HepG2 (cell line): ENCODE measurements around the gene EPHA5. TPM values are rescaled to one million over a fixed set of nuclear protein-coding genes. Genes with fewer than 3 reads are reported as not detected.

Experiments used
- ATAC-seq: fragments of 200-7000 bp; cut with Tn5 transposase; 3 replicates; pipeline ENCODE4 v1.9.1; 2020; ENCODE audit warnings: mild to moderate bottlenecking, moderate library complexity
- BruUV-seq: library from RNA; stranded (reverse); fragments of 400-500 nt; replicated peaks from 2 replicates; lab custom pipeline; 2021; lab: Mats Ljungman, UMichigan
- CTCF ChIA-PET: fragments of 300-600 bp; formaldehyde crosslinking; extraction: SDS; loops from one replicate; lab custom pipeline; 2021; ENCODE audit warnings: low total read pairs, inconsistent platforms, low intra/inter-chr PET ratio; lab: Yijun Ruan, JAX
- POLR2A ChIA-PET: fragments of 350-600 bp; sonication (Branson Sonifier 250); formaldehyde crosslinking; loops from one replicate; lab custom pipeline; 2020; ENCODE audit warnings: antibody characterized with exemption, inconsistent platforms; lab: Yijun Ruan, JAX
- DNase-seq: peaks from one replicate; pipeline ENCODE4 v3.0.0-alpha.2; 2015; ENCODE audit warnings: low spot score
- FAIRE-seq: peaks from 3 replicates; lab custom pipeline; 2011; peaks lifted over from hg19 to GRCh38; lab: Jason Lieb, UNC
- H2AFZ ChIP-seq: one replicate; pipeline ENCODE4 v1.6.1; 2011; ENCODE audit warnings: low read length, inconsistent platforms
- H3K27ac ChIP-seq: fragments of 300-600 bp; 3 replicates; pipeline ENCODE4 v1.8.0; 2011; ENCODE audit warnings: mixed run types, mild to moderate bottlenecking, mixed read lengths, low read length, inconsistent platforms; ENCODE audit not compliant: insufficient read depth; ENCODE audit errors: extremely low read length
- H3K27me3 ChIP-seq, 2 experiments: fragments of 200-600 bp in 1 of 2; 2 replicates in 1 of 2; 3 replicates in 1 of 2; pipeline versions ENCODE4 v1.6.0 to v1.8.0; 2011; ENCODE audit warnings: low read length in 2 of 2, mild to moderate bottlenecking in 2 of 2, moderate library complexity in 2 of 2, inconsistent platforms in 1 of 2; ENCODE audit not compliant: insufficient read depth in 2 of 2, control insufficient read depth in 1 of 2
- H3K36me3 ChIP-seq, 2 experiments: fragments of 200-600 bp in 1 of 2; replicated peaks in 1 of 2; 2 replicates in 1 of 2; 3 replicates in 1 of 2; pipeline versions ENCODE4 v1.5.1 to v1.8.0; 2011; ENCODE audit warnings: low read length in 2 of 2, inconsistent platforms in 1 of 2; ENCODE audit not compliant: insufficient read depth in 2 of 2, control insufficient read depth in 1 of 2
- H3K4me1 ChIP-seq: 2 replicates; pipeline ENCODE4 v1.5.1; 2012; ENCODE audit warnings: low read length, inconsistent platforms; ENCODE audit not compliant: insufficient read depth
- H3K4me2 ChIP-seq: 2 replicates; pipeline ENCODE4 v1.6.0; 2011; ENCODE audit warnings: low read depth, low read length, inconsistent platforms
- H3K4me3 ChIP-seq, 3 experiments: fragments of 200-600 bp in 1 of 3; sonication (generic), shearing (Covaris generic) in 1 of 3; replicated peaks in 1 of 3; 2 replicates each; pipeline ENCODE4 v1.5.1; 2011 to 2016; ENCODE audit warnings: low read length in 3 of 3, inconsistent platforms in 2 of 3, low read depth in 2 of 3, mild to moderate bottlenecking in 2 of 3, control low read depth in 1 of 3, mixed read lengths in 1 of 3; ENCODE audit not compliant: insufficient read depth in 1 of 3
- H3K79me2 ChIP-seq: one replicate; pipeline ENCODE4 v1.6.1; 2011; ENCODE audit warnings: low read length, inconsistent platforms; ENCODE audit not compliant: insufficient read depth
- H3K9ac ChIP-seq: 2 replicates; pipeline ENCODE4 v1.6.0; 2011; ENCODE audit warnings: mild to moderate bottlenecking, low read depth, low read length, inconsistent platforms; ENCODE audit not compliant: insufficient read depth
- H3K9me3 ChIP-seq: 2 replicates; pipeline ENCODE4 v1.5.1; 2012; ENCODE audit warnings: mild to moderate bottlenecking, low read length
- H4K20me1 ChIP-seq: 2 replicates; pipeline ENCODE4 v1.6.0; 2011; ENCODE audit warnings: inconsistent platforms, mild to moderate bottlenecking, low read length, moderate library complexity; ENCODE audit not compliant: insufficient read depth
- DNMT1 ChIP-seq: sonication (generic); formaldehyde crosslinking; IDR thresholded peaks from 2 replicates; pipeline ENCODE4 v1.5.1; 2020; ENCODE audit warnings: mild to moderate bottlenecking, missing genetic modification reagents
- HOXD1 ChIP-seq: sonication (generic); formaldehyde crosslinking; IDR thresholded peaks from 2 replicates; pipeline ENCODE4 v1.5.0; 2020; ENCODE audit warnings: missing genetic modification reagents
- PBX3 ChIP-seq: sonication (generic); formaldehyde crosslinking; IDR thresholded peaks from 2 replicates; pipeline ENCODE4 v1.8.1; 2023; ENCODE audit warnings: missing genetic modification reagents, inconsistent platforms, borderline replicate concordance
- SOX5 ChIP-seq: IDR thresholded peaks from 2 replicates; pipeline ENCODE4 v1.6.1; 2016; ENCODE audit warnings: borderline replicate concordance
- SRY ChIP-seq: sonication (generic); formaldehyde crosslinking; IDR thresholded peaks from 2 replicates; pipeline ENCODE4 v1.8.0; 2022; ENCODE audit warnings: mild to moderate bottlenecking, missing genetic modification reagents
- TERF1 ChIP-seq: sonication (generic); formaldehyde crosslinking; IDR thresholded peaks from 2 replicates; pipeline ENCODE4 v1.8.0; 2022; ENCODE audit warnings: mild to moderate bottlenecking, missing genetic modification reagents, moderate library complexity
- THYN1 ChIP-seq: sonication (generic); formaldehyde crosslinking; IDR thresholded peaks from 2 replicates; pipeline ENCODE4 v1.8.1; 2023; ENCODE audit warnings: low read depth, mild to moderate bottlenecking, moderate library complexity, missing genetic modification reagents, borderline replicate concordance
- WGBS: methylation state at CpG from one replicate; pipeline ENCODE4 v1.1.6; 2017; ENCODE audit warnings: low lambda C conversion rate; 5-methylcytosine and 5-hydroxymethylcytosine counted together
- in situ Hi-C: cut with HindIII; loops from 2 replicates; pipeline ENCODE4 v1.10.0; 2017; ENCODE audit warnings: low pct_unique_long_range_greater_than_20kb; ENCODE audit not compliant: extremely low pct_ligation_motif_present
- intact Hi-C: fragments of 100-400 bp; cut with micrococcal nuclease; formaldehyde crosslinking; loops from one replicate; pipeline ENCODE4 v1.10.0; 2022; ENCODE audit not compliant: unreplicated experiment
- polyA plus RNA-seq, 8 experiments: library from polyadenylated mRNA; depleted of rRNA in 3 of 8; stranded (reverse) in 7 of 8; unstranded in 1 of 8; fragments of >200 nt; fragmentation: Illumina TruSeq in 4 of 8; extraction: Trizol in 4 of 8; gene quantifications; 2 replicates each; pipeline versions ENCODE4 v1.2.1 to v1.2.3, GENCODE V29; 2011 to 2016; ENCODE audit warnings: low read depth in 4 of 8, missing spikeins in 1 of 8, mixed read lengths in 1 of 8; ENCODE audit not compliant: insufficient read depth in 1 of 8
- total RNA-seq, 5 experiments: library from RNA; depleted of rRNA; stranded (reverse); fragments of >200 nt; fragmentation: Illumina TruSeq; extraction: Trizol; gene quantifications; 2 replicates each; pipeline ENCODE4 v1.2.3, GENCODE V29; 2016; ENCODE audit warnings: low read depth in 1 of 5

Gene EPHA5
- total and polyA plus RNA-seq, 2 of the 13 experiments (the other 11 are each of a cell fraction or from before 2014, with no cell fraction given): not detected

GRCh38 chr4:65457011-65457410, 213.3 kb downstream of the EPHA5 start:
- Histone ChIP-seq H3K4me3 (no peak overlapping the region), H3K79me2 (no peaks in the 10 kb centered on the region), H4K20me1 (no peaks in the 10 kb centered on the region), H3K27me3 (no peaks in the 10 kb centered on the region), H3K36me3 (no peaks in the 10 kb centered on the region), H3K27ac (no peak overlapping the region), H3K9me3 (no peaks in the 10 kb centered on the region), H2AFZ (no peak overlapping the region), H3K9ac (no peak overlapping the region), H3K4me2 (no peak overlapping the region), H3K4me1 (no peaks in the 10 kb centered on the region)
- ATAC-seq (no peak), FAIRE-seq (no peak), DNase-seq (no peak)
- TF ChIP-seq SOX5 (no peak), PBX3 (CRISPR knock-in tag) (no peak), THYN1 (CRISPR knock-in tag) (no peak), DNMT1 (CRISPR knock-in tag) (no peak)
- CTCF ChIA-PET: no interaction called here
- BruUV-seq: no TSS peak
- intact Hi-C loops: no loop called here
- 0% methylated on average over 2 of the region's 2 CpGs for WGBS
- in situ Hi-C loops: no loop called here
- POLR2A ChIA-PET: no interaction called here

GRCh38 chr4:65456579-65456978, 213.7 kb downstream of the EPHA5 start:
- Histone ChIP-seq H4K20me1 (no peaks in the 10 kb centered on the region), H3K27me3 (no peaks in the 10 kb centered on the region), H3K9me3 (no peaks in the 10 kb centered on the region), H3K9ac (no peak overlapping the region), H3K79me2 (no peaks in the 10 kb centered on the region), H3K4me1 (no peaks in the 10 kb centered on the region), H2AFZ (no peak overlapping the region), H3K4me2 (no peak overlapping the region), H3K27ac (no peak overlapping the region), H3K36me3 (no peaks in the 10 kb centered on the region), H3K4me3 (no peak overlapping the region)
- FAIRE-seq: no peak
- CTCF ChIA-PET: no interaction called here
- TF ChIP-seq TERF1 (CRISPR knock-in tag): no peak
- no peak for TF ChIP-seq SRY (CRISPR knock-in tag)
- TF ChIP-seq HOXD1 (CRISPR knock-in tag): no peak
- no peak for DNase-seq
- no TSS peak for BruUV-seq
- ATAC-seq: no peak
- in situ Hi-C loops: no loop called here
- POLR2A ChIA-PET: no interaction called here
- intact Hi-C loops: no loop called here
